Cardiac muscle cell (in vitro differentiated cells and primary cell): ENCODE results near the gene SERPIND1. TPM values are rescaled to one million over a fixed set of nuclear protein-coding genes. Genes with fewer than 3 reads are reported as not detected.

Experiments used
- DNase-seq, 2 donors: peaks; one replicate each; pipeline versions ENCODE4 v3.0.0 to v3.0.0-alpha.2; 2010 to 2017; ENCODE audit warnings: low read depth in 1 of 2, low spot score in 1 of 2
- H3K27ac ChIP-seq: fragments of 200-600 bp; sonication (generic); 2 replicates; pipeline ENCODE4 v1.5.1; 2016
- H3K27me3 ChIP-seq: fragments of 200-600 bp; sonication (generic); 2 replicates; pipeline ENCODE4 v1.6.0; 2016; ENCODE audit warnings: control low read depth
- H3K36me3 ChIP-seq: fragments of 200-600 bp; sonication (generic); 2 replicates; pipeline ENCODE4 v1.5.1; 2016; ENCODE audit warnings: control low read depth
- H3K4me1 ChIP-seq: fragments of 200-600 bp; sonication (generic); 2 replicates; pipeline ENCODE4 v1.8.1; 2017; ENCODE audit warnings: low read depth, mild to moderate bottlenecking, mixed run types
- H3K4me3 ChIP-seq: fragments of 200-600 bp; sonication (generic); 2 replicates; pipeline ENCODE4 v1.5.1; 2016; ENCODE audit warnings: mild to moderate bottlenecking
- H3K9me3 ChIP-seq: fragments of 200-600 bp; sonication (generic); 2 replicates; pipeline ENCODE4 v1.5.1; 2017; ENCODE audit warnings: low read depth, mild to moderate bottlenecking, control low read depth
- polyA plus RNA-seq: library from polyadenylated mRNA; unstranded; fragments of >200 nt; fragmentation: Nextera tagmentation; extraction: Ambion mirVana; gene quantifications from 2 replicates; pipeline ENCODE4 v1.2.1, GENCODE V29; 2016
- total RNA-seq: library from RNA; depleted of rRNA; stranded (reverse); fragments of >200 nt; gene quantifications from 2 replicates; pipeline ENCODE4 v1.2.3, GENCODE V29; 2016
- TF ChIP-seq, protein P1 (sequence below): IDR thresholded peaks from 2 replicates; pipeline ENCODE4 v1.5.1; 2012; ENCODE audit warnings: low read depth, mild to moderate bottlenecking, low read length

Gene SERPIND1
- total and polyA plus RNA-seq, 2 experiments from 2014 or later, result 0.94 to 1.3 TPM

DNA sequence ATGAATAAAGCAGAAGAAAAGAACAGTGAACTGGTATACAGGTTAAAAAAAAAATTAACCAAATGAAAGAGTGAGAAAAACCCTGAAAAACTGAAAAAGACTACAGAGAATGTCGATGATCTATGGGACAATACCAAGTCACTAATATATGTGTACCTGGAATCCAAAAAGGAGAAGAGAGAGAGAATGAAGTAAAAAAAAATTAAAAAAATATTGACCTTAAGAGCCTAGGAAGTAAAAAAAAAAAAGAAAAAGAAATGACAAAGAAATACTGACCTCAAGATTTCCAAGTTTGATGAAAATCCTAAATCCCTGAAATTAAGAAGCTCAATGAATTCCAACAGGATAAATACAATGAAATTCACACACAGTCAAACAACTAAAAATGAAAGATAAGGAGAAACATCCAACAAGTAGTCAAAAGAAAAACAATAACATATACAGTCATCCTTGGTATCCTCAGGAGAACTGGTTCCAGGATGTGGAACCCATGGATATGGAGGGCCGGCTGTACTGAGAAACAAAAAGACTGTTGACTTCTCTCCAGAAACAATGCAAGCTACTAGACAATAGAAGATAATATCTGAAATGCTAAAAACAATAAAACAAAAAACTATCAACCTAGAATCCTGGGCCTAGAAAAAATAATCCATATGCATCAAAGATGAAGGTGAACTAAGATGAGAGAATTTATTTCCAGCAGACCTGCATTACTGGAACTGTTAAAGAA is 33.5 kb upstream of the SERPIND1 start:
- H3K4me1 ChIP-seq, result no peaks in the 10 kb centered on the region
- TF ChIP-seq, protein P1, sequence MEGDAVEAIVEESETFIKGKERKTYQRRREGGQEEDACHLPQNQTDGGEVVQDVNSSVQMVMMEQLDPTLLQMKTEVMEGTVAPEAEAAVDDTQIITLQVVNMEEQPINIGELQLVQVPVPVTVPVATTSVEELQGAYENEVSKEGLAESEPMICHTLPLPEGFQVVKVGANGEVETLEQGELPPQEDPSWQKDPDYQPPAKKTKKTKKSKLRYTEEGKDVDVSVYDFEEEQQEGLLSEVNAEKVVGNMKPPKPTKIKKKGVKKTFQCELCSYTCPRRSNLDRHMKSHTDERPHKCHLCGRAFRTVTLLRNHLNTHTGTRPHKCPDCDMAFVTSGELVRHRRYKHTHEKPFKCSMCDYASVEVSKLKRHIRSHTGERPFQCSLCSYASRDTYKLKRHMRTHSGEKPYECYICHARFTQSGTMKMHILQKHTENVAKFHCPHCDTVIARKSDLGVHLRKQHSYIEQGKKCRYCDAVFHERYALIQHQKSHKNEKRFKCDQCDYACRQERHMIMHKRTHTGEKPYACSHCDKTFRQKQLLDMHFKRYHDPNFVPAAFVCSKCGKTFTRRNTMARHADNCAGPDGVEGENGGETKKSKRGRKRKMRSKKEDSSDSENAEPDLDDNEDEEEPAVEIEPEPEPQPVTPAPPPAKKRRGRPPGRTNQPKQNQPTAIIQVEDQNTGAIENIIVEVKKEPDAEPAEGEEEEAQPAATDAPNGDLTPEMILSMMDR, result no peak
- peaks cover 4% of the 10 kb centered on the region for H3K36me3 ChIP-seq
- H3K9me3 ChIP-seq, result no peaks in the 10 kb centered on the region
- H3K27me3 ChIP-seq, result no peaks in the 10 kb centered on the region
- no peak overlapping the region for H3K27ac ChIP-seq
- DNase-seq, result no peak
- no peak overlapping the region for H3K4me3 ChIP-seq

DNA sequence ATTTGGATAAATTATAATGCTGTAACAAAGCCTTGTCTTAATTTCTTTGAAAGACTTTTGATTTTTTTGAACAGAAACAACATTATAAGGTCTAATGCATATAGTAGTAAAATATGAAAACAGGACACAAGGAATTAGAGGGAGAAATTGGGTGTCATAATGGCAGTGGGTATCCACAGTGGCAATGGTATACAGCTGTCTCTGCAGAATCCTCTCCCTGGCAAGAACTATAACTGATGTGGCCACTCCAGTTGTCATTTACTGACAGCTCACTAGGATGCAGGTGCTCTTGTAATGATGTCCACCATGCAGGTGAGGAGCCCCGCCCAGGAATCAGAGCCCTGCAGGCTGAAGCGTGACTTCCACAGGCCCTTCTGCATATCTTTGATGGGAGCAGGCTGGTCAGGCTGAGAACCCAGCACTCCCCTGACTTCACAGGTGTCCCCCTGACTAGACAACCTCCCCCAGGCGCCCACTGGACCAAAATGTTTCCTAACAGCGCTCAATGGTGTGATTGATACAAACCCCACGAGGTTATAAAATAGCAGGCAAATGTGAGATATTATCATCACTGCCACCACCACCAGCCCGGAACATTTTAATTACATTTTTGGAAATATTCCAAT is 32.8 kb upstream of the SERPIND1 start:
- DNase-seq, result no peak
- Histone ChIP-seq H3K27me3 (no peaks in the 10 kb centered on the region), H3K27ac (no peak overlapping the region), H3K9me3 (no peaks in the 10 kb centered on the region), H3K36me3 (peaks cover 4% of the 10 kb centered on the region), H3K4me1 (no peaks in the 10 kb centered on the region), H3K4me3 (no peak overlapping the region)
- TF ChIP-seq, protein P1, result no peak

DNA sequence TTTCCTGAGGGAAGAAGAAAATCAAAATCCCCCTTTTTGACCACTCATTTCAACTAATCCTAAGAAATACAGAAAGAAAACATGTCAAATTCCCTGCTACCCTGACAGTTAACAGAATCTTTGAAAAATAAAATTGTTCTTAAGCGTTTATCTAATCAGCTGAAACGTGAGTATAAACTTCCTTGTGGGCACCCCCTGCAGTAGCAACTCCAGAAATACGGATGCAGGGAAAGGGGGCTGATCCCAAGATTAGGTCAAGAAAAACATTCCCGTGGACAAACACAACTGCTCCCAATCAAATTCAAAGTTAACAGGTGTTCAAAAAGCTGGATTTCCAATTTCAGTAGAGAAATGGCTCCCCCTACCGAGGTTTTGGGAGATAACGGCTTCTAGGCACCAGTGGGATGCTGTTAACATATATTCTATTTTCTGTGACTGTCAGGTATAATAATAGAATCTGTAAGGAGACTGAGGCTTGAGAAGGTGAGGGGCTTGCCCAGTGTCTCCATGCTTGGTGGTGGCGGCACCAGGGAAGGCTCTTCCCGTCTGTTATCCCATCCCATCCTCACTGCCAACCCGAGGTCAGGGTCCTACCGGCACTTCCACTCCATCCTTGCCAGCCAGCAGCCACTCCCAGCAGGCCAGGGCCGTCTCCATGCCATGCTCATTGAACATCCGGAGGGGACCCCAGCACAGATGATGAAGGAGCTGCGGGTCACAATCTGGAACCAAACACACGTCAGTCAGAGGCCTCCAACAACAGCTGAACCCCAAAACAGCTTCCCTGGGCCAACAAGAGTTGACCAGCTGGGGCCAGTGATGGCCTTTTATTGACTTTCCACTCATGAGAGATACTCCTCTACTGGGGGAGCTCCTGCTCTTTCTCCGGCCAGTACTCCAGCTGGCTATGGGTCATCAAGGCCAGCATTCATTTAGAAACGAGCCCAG is 32.0 kb upstream of the SERPIND1 start:
- Histone ChIP-seq H3K4me3 (no peak overlapping the region), H3K36me3 (peaks cover 4% of the 10 kb centered on the region), H3K9me3 (no peaks in the 10 kb centered on the region), H3K4me1 (no peaks in the 10 kb centered on the region), H3K27me3 (no peaks in the 10 kb centered on the region), H3K27ac (no peak overlapping the region)
- DNase-seq, result peak; percentile 31 to 58
- TF ChIP-seq, protein P1, result peak; percentile 70

DNA sequence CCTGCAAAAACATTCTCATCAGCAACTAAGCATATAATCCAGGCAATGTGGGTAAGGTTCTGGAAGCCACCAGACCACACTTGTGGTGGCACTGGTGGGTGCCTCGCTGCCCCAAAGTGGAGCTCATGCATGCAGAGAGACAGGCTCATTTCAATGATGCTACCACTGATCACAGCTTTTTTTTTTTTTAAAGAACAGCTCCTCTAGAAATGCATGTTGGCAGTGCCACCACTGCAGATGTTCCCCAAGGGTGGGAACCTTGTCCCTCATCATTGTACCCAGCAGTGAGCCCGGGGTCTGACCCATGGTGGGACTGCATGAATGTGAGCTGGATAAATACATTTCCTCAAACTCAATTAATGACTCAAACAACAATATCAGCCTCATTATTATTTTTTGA is 31.1 kb upstream of the SERPIND1 start:
- no peak for DNase-seq

DNA sequence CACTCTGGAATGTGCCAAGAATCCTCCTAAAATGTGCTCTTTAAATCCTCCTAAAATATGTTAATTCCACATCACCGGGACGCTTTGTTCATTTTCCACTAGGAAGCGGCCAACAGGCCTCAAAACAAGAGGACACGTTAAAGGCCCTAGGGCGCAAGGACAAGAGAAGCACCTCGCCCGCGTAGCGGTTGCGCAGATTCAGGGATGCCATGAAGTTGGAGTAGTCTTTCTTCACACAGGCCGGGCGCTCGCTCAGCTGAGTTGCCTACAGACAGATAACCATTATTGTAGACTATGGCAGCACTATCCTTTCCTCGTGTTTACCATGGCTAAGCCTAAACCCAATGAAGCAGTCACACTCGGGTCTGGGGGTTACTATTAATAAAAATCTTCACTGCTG is 29.5 kb upstream of the SERPIND1 start:
- Histone ChIP-seq H3K27ac (no peak overlapping the region), H3K9me3 (no peaks in the 10 kb centered on the region), H3K4me3 (no peak overlapping the region), H3K4me1 (peaks cover 16% of the 10 kb centered on the region), H3K27me3 (no peaks in the 10 kb centered on the region), H3K36me3 (peaks cover 4% of the 10 kb centered on the region)
- DNase-seq, result no peak
- TF ChIP-seq, protein P1, result no peak

More for the DNA sequence above, 31.1 kb upstream of the SERPIND1 start:
- Histone ChIP-seq H3K4me3 (no peak overlapping the region), H3K36me3 (peaks cover 4% of the 10 kb centered on the region), H3K27ac (no peak overlapping the region), H3K27me3 (no peaks in the 10 kb centered on the region), H3K9me3 (no peaks in the 10 kb centered on the region), H3K4me1 (no peaks in the 10 kb centered on the region)
- TF ChIP-seq, protein P1, result no peak
